Endothelial cell (in vitro differentiated cells): ENCODE measurements around the gene INO80. TPM values are rescaled to one million over a fixed set of nuclear protein-coding genes. Genes with fewer than 3 reads are reported as not detected.
A peak's percentile ranks its signal among the peaks of the same experiment; 100 is the strongest.

Experiments
- DNase-seq: peaks from one replicate; pipeline ENCODE4 v3.0.0; 2021; ENCODE audit warnings: low spot score
- H3K27ac Mint-ChIP-seq: one replicate; pipeline ENCODE4 v1.8.0; 2021; ENCODE audit warnings: mixed read lengths, inconsistent platforms; ENCODE audit not compliant: unreplicated experiment
- H3K27me3 Mint-ChIP-seq: one replicate; pipeline ENCODE4 v1.8.0; 2021; ENCODE audit warnings: mild to moderate bottlenecking, moderate library complexity, mixed read lengths, inconsistent platforms; ENCODE audit not compliant: unreplicated experiment
- H3K36me3 Mint-ChIP-seq: one replicate; pipeline ENCODE4 v1.8.0; 2021; ENCODE audit warnings: mild to moderate bottlenecking, low read depth, mixed read lengths, inconsistent platforms; ENCODE audit not compliant: unreplicated experiment
- H3K4me1 Mint-ChIP-seq: one replicate; pipeline ENCODE4 v1.8.0; 2021; ENCODE audit warnings: mild to moderate bottlenecking, mixed read lengths, inconsistent platforms; ENCODE audit not compliant: unreplicated experiment
- H3K4me3 Mint-ChIP-seq: one replicate; pipeline ENCODE4 v1.8.0; 2021; ENCODE audit warnings: mild to moderate bottlenecking, mixed read lengths, inconsistent platforms; ENCODE audit not compliant: unreplicated experiment
- H3K9me3 Mint-ChIP-seq: one replicate; pipeline ENCODE4 v1.8.0; 2021; ENCODE audit warnings: mixed read lengths, inconsistent platforms; ENCODE audit not compliant: unreplicated experiment
- total RNA-seq: library from RNA; stranded (reverse); fragmentation: NEBNext Ultra II Directional; extraction: Animal tissue kit (Norgen Biotek cat#: 25700); gene quantifications from one replicate; pipeline ENCODE4 v1.2.1, GENCODE V29; 2021; ENCODE audit not compliant: unreplicated experiment
- TF ChIP-seq, protein P1 (sequence below): fragments of 200-600 bp; sonication (generic); IDR thresholded peaks from one replicate; pipeline ENCODE4 v1.5.0; 2021; ENCODE audit warnings: antibody characterized with exemption; ENCODE audit not compliant: unreplicated experiment

The INO80 gene
- total RNA-seq, 1 donor from 2014 or later = 26.6 TPM

DNA sequence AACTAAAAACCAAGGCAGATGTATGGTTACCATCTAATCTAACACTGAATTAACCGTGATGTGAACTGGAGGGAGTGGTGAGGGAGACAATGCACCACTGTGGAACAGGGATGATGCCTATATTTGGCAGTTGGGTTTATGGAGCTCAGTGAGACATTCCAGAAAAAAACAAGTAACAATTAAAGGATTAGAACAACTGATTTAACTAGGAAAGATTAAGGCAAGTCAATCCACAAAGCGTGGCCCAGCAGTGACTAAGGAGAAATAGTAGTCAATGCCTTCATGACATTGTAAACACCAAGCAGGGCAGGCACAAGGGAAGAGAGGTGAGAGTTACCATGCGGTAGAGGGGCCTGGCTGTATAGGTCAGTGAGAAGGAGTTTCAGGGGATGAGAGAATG is 124.7 kb downstream of the INO80 start:
- TF ChIP-seq, protein P1, sequence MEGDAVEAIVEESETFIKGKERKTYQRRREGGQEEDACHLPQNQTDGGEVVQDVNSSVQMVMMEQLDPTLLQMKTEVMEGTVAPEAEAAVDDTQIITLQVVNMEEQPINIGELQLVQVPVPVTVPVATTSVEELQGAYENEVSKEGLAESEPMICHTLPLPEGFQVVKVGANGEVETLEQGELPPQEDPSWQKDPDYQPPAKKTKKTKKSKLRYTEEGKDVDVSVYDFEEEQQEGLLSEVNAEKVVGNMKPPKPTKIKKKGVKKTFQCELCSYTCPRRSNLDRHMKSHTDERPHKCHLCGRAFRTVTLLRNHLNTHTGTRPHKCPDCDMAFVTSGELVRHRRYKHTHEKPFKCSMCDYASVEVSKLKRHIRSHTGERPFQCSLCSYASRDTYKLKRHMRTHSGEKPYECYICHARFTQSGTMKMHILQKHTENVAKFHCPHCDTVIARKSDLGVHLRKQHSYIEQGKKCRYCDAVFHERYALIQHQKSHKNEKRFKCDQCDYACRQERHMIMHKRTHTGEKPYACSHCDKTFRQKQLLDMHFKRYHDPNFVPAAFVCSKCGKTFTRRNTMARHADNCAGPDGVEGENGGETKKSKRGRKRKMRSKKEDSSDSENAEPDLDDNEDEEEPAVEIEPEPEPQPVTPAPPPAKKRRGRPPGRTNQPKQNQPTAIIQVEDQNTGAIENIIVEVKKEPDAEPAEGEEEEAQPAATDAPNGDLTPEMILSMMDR = no peak
- Mint-ChIP-seq H3K4me3 (peak overlapping the region; percentile 7), H3K27ac (peak overlapping the region; percentile 1), H3K36me3 (peaks cover 44% of the 10 kb centered on the region), H3K9me3 (no peaks in the 10 kb centered on the region), H3K4me1 (no peaks in the 10 kb centered on the region), H3K27me3 (peaks cover 2% of the 10 kb centered on the region)
- DNase-seq = no peak

DNA sequence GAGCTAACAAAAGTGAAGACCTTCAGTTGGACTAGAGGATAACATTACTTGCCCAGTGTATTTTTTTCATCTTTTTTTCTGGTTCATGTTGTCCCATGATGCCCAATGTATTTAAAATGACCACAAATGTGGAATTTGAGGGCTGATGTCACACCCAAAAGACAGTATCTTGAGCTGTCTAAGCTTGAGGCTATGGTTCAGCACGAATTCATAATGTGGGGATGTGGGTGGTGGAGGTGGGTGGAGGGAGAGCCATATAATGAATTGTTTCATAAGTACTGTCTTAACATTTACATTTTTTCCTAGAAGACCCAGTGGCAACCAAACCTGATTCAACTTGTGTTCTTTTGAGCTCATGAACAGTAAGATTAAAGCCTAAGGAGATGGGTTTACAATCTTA is 125.3 kb downstream of the INO80 start:
- peaks cover 42% of the 10 kb centered on the region for H3K36me3 Mint-ChIP-seq
- H3K9me3 Mint-ChIP-seq = no peaks in the 10 kb centered on the region
- H3K27me3 Mint-ChIP-seq = peaks cover 2% of the 10 kb centered on the region
- H3K27ac Mint-ChIP-seq = no peak overlapping the region
- no peak for DNase-seq
- H3K4me1 Mint-ChIP-seq = no peaks in the 10 kb centered on the region
- TF ChIP-seq, protein P1 = no peak
- H3K4me3 Mint-ChIP-seq = peak overlapping the region; percentile 7

DNA sequence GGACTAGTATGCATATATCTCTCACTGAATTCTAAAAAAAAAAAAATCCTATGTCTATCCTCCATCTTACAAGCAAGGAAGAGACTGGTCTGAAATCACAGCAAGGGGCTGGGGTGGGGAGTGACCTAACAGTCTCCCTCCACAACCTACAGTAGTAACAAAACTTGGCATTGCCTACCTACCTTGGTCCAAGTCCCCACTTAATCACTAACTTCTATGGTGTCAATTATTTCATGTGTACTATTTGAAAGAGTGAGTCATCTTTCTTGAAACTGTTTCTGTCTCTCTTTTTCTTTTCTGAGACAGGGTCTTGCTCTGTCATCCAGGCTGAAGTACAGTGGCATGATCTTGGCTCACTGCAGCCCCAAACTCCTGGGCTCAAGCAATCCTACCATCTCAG is 126.0 kb downstream of the INO80 start:
- Mint-ChIP-seq H3K27ac (no peak overlapping the region), H3K36me3 (peaks cover 38% of the 10 kb centered on the region), H3K4me1 (no peaks in the 10 kb centered on the region)

DNA sequence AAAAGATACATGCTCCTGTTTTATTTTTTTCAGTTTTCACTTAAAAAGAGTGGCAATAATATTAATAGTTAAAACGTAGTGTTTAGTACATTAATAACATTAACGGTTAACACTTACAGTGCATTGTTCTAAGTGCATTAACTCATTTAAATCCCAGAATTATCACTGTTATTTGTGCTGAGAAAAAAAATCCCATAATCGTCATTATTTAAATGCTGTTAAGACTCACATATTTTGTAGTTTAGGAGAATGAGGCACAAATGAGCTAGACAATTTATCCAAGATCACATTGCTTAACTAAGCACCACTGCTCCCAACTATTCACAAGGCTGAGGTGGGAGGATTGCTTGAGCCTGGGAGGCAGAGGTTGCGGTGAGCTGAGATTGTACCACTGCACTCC is 127.9 kb downstream of the INO80 start:
- TF ChIP-seq, protein P1 = no peak
- Mint-ChIP-seq H3K27me3 (peaks cover 2% of the 10 kb centered on the region), H3K27ac (no peak overlapping the region), H3K9me3 (no peaks in the 10 kb centered on the region), H3K4me3 (no peak overlapping the region), H3K36me3 (peaks cover 39% of the 10 kb centered on the region), H3K4me1 (peaks cover 7% of the 10 kb centered on the region)
- no peak for DNase-seq

More for the DNA sequence above, 126.0 kb downstream of the INO80 start:
- Mint-ChIP-seq H3K9me3 (no peaks in the 10 kb centered on the region), H3K4me3 (no peak overlapping the region), H3K27me3 (peaks cover 2% of the 10 kb centered on the region)
- TF ChIP-seq, protein P1 = no peak
- no peak for DNase-seq

DNA sequence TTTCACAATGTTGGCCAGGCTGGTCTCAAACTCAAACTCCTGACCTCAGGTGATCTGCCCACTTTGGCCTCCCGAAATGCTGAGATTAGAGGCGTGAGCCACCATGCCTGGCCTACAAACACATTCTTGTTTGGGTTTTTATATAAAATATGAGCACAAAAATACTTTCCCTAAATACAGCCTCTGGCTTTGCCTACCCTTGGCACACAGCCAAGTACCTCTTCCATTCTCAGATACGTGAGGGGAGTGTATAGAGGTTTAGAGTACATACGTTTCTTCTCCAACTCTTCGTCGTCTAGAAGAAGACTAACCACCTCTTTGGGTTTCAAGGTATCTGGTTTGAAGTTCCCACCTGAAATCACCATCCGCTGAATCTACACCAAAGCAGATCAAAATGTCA is 129.3 kb downstream of the INO80 start:
- H3K27me3 Mint-ChIP-seq = peaks cover 2% of the 10 kb centered on the region
- peaks cover 50% of the 10 kb centered on the region for H3K36me3 Mint-ChIP-seq
- no peak for DNase-seq
- peak overlapping the region; percentile 55 for H3K27ac Mint-ChIP-seq
- H3K4me1 Mint-ChIP-seq = peaks cover 19% of the 10 kb centered on the region
- TF ChIP-seq, protein P1 = no peak
- no peak overlapping the region for H3K4me3 Mint-ChIP-seq
- H3K9me3 Mint-ChIP-seq = no peaks in the 10 kb centered on the region
